Vagina (tissue), 2 donors: Measurements from ENCODE around the gene LGR6.

Experiments
- CTCF ChIP-seq, 3 experiments: fragments of 450-650 bp in 2 of 3; fragments of 200-600 bp in 1 of 3; sonication (generic) in 1 of 3; IDR thresholded peaks; one replicate each; pipeline ENCODE4 v1.5.1; 2017 to 2019; ENCODE audit warnings: antibody characterized with exemption in 3 of 3, mild to moderate bottlenecking in 2 of 3, moderate library complexity in 2 of 3
- POLR2A ChIP-seq, 2 donors: fragments of 450-650 bp; IDR thresholded peaks; one replicate each; pipeline ENCODE4 v1.6.1; 2017; ENCODE audit warnings: antibody characterized with exemption in 2 of 2, mild to moderate bottlenecking in 2 of 2, moderate library complexity in 2 of 2
- POLR2AphosphoS5 ChIP-seq, 2 donors: sonication (generic); formaldehyde crosslinking; IDR thresholded peaks; one replicate each; pipeline ENCODE4 v1.9.0; 2017; ENCODE audit warnings: antibody characterized with exemption in 2 of 2, mild to moderate bottlenecking in 2 of 2, low read depth in 1 of 2; ENCODE audit not compliant: insufficient read depth in 1 of 2

GRCh38 chr1:202148391-202148790 is 45.2 kb upstream of the LGR6 start:
- no peak for TF ChIP-seq CTCF (IDR thresholded peaks at IDR 0.05)
- TF ChIP-seq POLR2AphosphoS5 (IDR thresholded peaks at IDR 0.05; ENCODE audit: insufficient read depth in 1 of 2, low read depth in 1 of 2), result no peak
- no peak for TF ChIP-seq POLR2A (IDR thresholded peaks at IDR 0.05)
